Measurements from ENCODE around the gene CACNG6.

DNA sequence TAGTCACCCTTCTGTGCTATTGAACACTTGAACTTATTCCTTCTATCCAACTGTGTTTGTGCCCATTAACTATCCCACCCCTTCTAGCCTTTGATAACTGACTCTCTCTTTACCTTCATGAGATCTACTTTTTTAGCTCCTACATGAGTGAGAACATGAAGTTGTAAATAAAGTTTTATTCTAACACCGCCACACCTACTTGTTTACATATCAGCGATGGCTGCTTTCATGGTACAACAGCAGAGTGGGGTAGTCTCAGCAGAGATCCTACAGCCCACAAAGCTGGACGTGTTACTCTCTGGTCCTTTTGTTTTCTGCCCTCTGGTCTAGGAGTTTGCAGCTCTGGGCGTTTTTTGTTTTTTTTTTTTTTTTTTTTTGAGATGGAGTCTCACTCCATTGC lies 48.6 kb downstream of the CACNG6 start:
- TF ChIP-seq POLR2AphosphoS5 (IDR thresholded peaks at IDR 0.05; ENCODE audit: low read depth, low read length) = no peak
- TF ChIP-seq POLR2A (IDR thresholded peaks at IDR 0.05; ENCODE audit: low read depth, low read length) = no peak
- TF ChIP-seq TAF1 (IDR thresholded peaks at IDR 0.05; ENCODE audit: borderline replicate concordance, low read depth, low read length) = no peak
